AML-193 (cell line): ENCODE measurements around the gene DHH.
A peak's percentile ranks its signal among the peaks of the same experiment; 100 is the strongest.

Source experiments
- DNase-seq, 2 experiments: peaks; one replicate each; lab custom pipeline; 2025; lab: John Stamatoyannopoulos, UW

Gene DHH

DNA sequence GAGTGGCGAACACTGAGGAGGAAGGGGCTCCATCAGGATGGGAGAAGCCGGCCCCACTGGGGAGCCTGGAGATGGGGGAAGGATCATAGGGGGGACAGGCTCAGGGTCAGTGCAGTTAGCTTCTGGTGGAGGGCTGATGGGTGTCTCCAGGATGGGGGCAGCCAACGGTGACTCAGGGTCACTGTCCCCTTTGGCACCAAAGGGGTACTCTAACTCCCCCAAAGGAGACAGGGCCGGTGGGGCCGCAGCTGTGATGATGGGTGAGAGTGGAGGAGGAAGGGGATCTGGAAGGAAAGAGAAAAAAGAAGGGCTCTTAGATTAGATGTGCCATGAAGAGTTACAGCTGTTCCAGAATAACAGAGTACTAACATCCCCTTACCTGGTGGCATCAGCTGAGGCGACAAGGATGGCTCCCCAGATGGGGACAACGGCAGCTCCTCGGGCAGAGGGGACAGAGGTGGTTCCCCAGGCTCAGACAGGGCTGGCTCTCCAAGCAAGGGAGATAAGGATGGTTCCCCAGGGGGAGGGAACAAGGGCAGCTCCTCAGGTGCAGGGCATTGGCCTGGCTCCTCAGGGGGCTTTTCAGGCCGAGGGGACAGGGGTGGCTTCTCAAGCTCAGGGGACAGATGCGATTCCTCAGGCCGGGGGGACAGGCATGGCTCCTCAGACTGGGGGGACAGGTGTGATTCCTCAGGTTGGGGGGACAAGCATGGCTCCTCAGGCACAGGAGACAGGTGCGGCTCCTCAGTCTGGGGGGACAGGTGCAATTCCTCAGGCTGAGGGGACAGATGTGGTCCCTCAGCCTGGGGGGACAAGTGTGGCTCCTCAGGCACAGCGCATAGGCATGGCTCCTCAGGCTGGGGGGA, 43.9 kb downstream of the DHH start:
- DNase-seq: no peak

DNA sequence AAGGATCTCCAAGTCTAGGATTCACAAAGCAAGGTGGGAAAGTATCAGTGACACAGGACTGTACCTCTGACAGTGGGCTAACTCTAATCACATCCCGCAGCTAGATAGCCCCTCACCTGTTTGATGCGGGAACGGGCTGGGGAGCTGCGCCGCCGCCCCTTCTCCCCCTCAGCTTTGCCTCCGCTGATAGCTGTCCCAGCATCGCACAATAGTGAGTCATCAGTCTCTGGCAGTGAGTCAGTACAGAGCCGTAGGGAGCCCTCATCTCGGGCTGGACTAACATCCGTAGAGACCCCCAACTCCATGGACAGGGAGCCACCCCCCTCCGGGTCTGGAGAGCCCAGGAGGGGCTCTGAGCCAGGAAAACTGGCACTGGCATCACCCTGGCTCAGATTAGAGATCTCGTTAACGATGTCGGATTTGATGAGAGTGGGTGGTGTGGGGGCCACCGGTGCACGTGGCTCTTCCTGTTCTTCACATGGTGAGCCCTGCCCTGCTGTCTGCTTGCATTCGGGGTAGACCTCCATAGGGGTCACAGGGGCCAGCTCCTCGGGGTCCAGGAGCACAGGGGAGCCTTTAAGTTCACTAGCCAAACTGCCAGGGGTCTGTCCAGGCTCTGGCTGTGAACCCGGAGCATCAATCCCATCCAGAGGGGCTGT, 44.9 kb downstream of the DHH start:
- DNase-seq: no peak

GRCh38 chr12:49048953-49049352, 45.6 kb downstream of the DHH start:
- DNase-seq: no peak

- DNase-seq: no peak
Observed at GRCh38 chr12:49046129-49046895, 48.3 kb downstream of the DHH start.

- no peak for DNase-seq
Observed at GRCh38 chr12:49044660-49045059, 49.9 kb downstream of the DHH start.

DNA sequence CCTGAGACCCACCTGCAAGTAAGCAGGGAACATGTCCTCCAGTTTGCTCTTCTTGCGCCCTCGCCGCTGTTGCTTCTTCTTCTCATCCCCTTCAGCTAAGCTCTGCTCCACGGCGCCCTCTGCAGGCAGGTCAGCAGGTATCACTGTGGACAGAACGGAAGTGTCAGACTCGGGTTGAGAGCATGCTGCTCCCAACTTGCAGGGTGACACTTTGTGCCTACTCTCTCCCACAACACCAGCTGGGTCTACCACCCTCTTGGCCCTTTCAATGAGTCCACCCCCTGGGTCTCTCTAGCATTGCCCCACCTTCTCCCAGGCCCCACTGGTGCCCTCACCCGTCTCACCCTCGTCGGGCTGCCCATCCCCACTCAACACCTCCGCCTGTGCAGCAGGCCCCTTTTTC, 50.7 kb downstream of the DHH start:
- peak; percentile 29 to 54 for DNase-seq

GRCh38 chr12:49043241-49043640, 51.4 kb downstream of the DHH start:
- no peak for DNase-seq

GRCh38 chr12:49041881-49042484, 52.6 kb downstream of the DHH start:
- no peak for DNase-seq

DNA sequence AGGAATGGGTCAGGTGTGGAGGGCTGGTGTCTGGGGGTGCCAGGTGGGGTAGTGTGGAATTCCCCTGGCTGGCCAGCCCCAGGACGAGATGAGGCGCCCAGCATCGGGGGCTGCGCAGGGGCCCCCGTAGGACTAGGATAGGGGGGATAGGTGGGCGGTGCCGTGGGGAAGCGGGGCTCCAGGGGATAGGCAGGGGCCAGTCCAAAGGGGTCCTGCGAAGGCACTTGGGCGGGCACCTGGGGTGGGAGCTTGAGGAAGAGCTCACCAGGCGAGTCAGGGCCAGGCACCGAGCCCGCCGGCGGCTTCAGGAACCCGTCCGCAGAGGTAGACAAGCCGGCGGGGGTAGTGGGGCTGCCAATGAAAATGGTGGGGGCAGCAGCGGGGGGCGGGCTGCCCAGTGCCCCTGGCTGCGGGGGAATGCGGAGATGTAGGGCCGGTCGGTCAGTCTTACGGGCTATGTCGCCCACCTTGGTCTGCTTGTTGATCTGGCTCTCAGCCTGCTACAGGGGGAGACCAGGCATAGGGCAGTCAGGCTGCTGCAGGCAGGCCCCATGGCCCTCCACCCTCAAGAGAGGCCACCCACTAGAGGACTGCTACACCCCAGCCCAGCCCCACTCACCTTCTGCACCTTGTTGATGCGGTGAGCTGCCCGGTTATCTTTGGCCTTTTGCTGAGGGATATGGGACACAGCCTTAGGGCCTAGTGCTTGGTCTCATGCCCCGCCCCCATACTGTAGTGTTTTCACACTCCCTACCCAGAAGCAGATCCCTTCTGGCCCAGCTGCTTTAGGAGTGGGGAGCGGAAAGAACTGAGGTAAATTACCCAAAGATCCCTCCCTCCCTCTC, 53.3 kb downstream of the DHH start:
- no peak for DNase-seq

DNA sequence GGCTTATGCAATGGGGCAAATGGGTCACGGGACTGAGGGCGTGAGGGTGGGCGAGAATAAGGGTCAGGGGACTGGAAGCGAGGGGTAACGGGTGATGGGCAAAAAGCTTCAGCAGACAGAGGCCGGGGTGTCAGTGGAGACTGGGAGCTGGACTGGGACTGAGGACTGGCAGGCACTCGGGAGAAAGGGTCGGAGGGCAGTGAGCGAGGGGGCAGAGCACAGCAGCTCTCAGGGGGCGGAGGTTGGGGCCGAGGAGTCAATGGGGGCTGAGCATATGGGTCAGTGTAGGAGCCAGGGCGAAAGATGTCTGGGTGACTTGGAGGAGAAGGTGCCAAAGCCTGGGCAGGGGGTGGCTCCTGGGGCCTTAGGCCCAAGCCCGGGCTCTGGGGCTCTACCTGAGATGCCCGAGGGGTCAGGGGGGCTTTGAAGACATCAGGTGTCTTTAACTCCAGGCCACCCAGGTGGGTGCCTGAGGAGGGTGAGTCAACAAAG, 54.2 kb downstream of the DHH start:
- no peak for DNase-seq

DNA sequence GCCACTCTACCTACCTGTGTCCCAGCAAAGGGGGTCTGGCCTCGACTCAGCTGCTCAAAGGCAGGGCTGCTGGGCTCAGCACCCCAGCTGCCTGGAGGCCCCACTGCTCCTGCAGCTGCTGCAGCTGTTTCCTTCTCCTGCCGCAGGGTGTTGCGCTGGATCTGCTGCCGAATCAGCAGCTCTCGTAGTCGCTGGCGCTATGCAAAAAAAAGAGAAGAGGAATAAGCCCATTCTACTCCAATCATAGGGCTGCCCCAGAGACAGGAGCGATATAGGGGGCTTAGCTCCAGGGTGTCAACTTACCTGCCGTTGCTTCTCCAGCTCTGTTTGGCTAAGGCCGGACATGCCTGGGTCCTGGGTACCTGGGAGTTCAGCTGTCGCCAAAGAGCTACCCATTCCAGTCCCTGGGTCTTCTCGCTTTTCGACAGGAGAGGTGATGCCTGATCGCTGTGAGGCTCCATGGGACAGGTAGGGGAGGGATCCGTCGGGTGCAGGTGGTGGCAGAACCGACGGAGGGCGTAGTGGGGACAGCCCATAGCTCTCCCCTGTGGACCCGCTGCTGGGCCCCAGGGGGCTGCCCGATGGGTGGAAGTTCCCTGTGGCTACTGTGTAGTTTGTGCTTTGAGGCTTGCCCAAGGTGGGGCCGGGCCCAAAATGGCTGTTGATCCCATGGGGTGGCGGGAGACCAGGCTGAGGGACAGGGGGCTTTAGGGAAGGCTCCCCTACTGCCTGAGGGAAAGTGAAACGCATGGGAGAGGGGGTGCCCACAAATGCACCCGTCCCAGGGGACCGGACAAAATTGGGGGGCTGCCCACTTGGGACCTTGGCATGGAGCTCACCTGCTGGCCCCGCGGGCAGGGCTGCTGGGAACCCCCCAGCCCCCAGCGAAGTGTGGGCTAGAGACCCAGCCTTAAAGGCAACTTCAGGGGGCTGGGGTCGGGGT, 54.9 kb downstream of the DHH start:
- no peak for DNase-seq

- DNase-seq: no peak
Observed at GRCh38 chr12:49038291-49038955, 56.2 kb downstream of the DHH start.

DNA sequence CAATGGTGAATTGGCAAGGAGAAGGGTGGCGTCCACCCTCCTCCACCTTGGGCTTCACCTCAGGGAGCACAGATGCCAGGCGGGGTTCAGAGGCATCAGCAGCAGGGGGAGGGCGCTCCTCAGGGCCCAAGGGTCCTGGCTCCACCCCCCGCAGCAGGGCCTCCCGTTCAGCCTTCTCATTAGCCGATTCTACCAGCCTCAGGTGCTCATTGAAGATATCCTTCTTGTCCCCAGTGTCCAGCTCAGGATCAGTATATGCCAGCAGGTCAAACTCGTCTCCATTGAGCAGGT, 56.7 kb downstream of the DHH start:
- no peak for DNase-seq

DNA sequence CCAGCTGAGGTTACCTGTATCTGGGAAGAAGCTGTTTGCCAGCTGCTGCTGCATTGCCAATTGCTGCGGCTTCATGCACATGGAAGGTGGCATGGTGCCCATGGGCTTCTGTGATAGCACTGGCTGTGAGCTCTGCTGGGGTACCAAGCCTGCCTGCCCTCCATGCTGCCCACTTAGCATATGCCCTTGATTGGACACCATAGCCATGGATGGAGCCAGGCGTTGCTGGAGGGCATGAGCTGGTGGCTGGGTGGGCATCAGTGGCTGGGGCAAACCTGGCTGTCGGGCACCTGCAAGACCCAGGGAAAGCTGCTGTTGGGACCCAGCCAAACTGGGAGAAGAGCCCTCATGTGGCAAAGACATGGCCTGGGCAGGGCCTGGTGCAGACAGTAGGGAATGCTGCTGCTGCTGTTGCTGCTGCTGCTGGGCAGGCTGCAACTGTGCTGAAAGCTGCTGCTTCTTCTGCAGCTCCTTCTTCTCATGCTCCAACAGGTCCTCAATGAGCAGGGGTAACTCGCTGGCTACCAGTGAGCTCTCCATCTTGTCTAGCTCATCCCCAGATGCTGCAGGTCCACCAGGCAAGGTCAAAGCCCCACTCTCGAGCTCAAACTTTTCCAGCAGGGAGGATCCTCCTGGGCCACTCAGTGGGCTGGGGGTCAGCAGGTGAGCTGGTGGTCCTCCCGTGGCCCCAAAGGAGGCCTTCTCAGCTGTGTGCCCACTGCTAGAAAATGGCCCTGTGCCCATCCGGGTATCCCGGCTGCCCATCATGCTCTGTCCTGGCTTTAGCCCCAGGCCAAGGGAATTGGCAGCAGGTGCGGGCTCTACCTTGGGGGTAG, 57.3 kb downstream of the DHH start:
- no peak for DNase-seq
